ENCODE results near the gene TAMALIN. TPM values are rescaled to one million over a fixed set of nuclear protein-coding genes. Genes with fewer than 3 reads are reported as not detected.

Gene TAMALIN
- total and polyA plus RNA-seq, 2 donors from 2014 or later = 22.3 to 52.3 TPM

DNA sequence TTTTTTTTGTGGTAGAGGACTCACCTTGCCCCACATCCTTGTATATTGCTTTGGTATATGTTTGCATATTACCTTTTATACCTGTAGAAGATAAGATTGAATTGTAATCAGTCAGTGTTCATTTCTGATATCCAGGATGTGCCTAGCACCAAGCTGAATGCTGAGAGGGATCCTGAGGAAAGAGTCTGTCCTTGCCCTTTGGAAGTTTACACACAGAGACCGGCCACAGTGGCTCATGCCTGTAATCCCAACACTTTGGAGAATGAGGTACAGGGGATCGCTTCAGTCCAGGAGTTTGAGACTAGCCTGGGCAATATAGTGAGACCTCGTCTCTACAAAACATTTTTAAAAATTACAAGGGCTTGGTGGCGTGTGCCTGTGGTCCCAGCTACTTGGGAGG, 46.8 kb upstream of the TAMALIN start:
- no peak overlapping the region for H3K9ac ChIP-seq (ENCODE audit: low read length in 3 of 3)
- peaks cover 0 to 6% (median 2%) of the 10 kb centered on the region in 3 donors for H3K36me3 ChIP-seq (ENCODE audit: control insufficient read depth in 2 of 3, insufficient read depth in 3 of 3, low read length in 3 of 3)
- TF ChIP-seq, protein P1, sequence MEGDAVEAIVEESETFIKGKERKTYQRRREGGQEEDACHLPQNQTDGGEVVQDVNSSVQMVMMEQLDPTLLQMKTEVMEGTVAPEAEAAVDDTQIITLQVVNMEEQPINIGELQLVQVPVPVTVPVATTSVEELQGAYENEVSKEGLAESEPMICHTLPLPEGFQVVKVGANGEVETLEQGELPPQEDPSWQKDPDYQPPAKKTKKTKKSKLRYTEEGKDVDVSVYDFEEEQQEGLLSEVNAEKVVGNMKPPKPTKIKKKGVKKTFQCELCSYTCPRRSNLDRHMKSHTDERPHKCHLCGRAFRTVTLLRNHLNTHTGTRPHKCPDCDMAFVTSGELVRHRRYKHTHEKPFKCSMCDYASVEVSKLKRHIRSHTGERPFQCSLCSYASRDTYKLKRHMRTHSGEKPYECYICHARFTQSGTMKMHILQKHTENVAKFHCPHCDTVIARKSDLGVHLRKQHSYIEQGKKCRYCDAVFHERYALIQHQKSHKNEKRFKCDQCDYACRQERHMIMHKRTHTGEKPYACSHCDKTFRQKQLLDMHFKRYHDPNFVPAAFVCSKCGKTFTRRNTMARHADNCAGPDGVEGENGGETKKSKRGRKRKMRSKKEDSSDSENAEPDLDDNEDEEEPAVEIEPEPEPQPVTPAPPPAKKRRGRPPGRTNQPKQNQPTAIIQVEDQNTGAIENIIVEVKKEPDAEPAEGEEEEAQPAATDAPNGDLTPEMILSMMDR (IDR thresholded peaks at IDR 0.05; ENCODE audit: borderline replicate concordance, extremely low read depth, insufficient read depth) = no peak
- H3K4me1 ChIP-seq (ENCODE audit: control insufficient read depth in 2 of 3, insufficient read depth in 2 of 3, low read depth in 1 of 3, low read length in 3 of 3) = peaks cover 0 to 45% (median 38%) of the 10 kb centered on the region in 3 donors
- no peak overlapping the region for H3K27ac ChIP-seq (ENCODE audit: low read depth in 2 of 2, low read length in 2 of 2)
- intact Hi-C loops (cut with DNase I) = no loop called here
- FAIRE-seq = no peak
- no peak overlapping the region for H3K4me3 ChIP-seq (ENCODE audit: low read length in 3 of 3)
- H3K27me3 ChIP-seq (ENCODE audit: control insufficient read depth, insufficient read depth, low read length) = no peaks in the 10 kb centered on the region
- no peaks in the 10 kb centered on the region for H3K9me3 ChIP-seq (ENCODE audit: control insufficient read depth in 2 of 3, insufficient read depth in 1 of 3, low read length in 3 of 3)
- DNase-seq = no peak

DNA sequence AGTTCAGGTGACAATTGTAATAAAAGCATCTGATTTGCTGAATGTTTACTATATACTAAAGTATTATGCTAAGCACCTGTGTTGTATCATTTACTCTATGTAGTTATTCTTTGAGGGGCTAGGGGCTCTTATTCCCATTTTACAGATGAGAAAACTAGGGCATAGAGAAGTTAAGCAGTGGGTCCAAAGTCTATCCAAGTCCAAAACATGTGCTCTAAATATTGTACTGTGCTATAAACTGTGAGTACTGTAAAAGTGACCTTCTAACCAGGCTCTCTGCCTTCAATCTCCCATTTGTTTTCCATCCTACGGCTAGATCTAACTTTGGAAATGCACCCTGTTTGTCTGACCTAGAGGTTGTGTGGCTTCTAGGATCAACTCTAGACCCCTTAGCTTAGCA, 46.3 kb upstream of the TAMALIN start:
- DNase-seq (no peak), FAIRE-seq (no peak)
- Histone ChIP-seq H3K27me3 (ENCODE audit: control insufficient read depth, insufficient read depth, low read length) (no peaks in the 10 kb centered on the region), H3K27ac (ENCODE audit: low read depth in 2 of 2, low read length in 2 of 2) (peak overlapping the region in 1 of 2 donors; percentile 12), H3K4me1 (ENCODE audit: control insufficient read depth in 2 of 3, insufficient read depth in 2 of 3, low read depth in 1 of 3, low read length in 3 of 3) (peaks cover 0 to 40% (median 34%) of the 10 kb centered on the region in 3 donors), H3K9me3 (ENCODE audit: control insufficient read depth in 2 of 3, insufficient read depth in 1 of 3, low read length in 3 of 3) (no peaks in the 10 kb centered on the region), H3K36me3 (ENCODE audit: control insufficient read depth in 2 of 3, insufficient read depth in 3 of 3, low read length in 3 of 3) (peaks cover 0 to 6% (median 2%) of the 10 kb centered on the region in 3 donors), H3K9ac (ENCODE audit: low read length in 3 of 3) (no peak overlapping the region), H3K4me3 (ENCODE audit: low read length in 3 of 3) (peak overlapping the region in 1 of 3 donors; percentile 5)
- intact Hi-C loops (cut with DNase I) = no loop called here
- TF ChIP-seq, protein P1 (IDR thresholded peaks at IDR 0.05; ENCODE audit: borderline replicate concordance, extremely low read depth, insufficient read depth) = no peak

DNA sequence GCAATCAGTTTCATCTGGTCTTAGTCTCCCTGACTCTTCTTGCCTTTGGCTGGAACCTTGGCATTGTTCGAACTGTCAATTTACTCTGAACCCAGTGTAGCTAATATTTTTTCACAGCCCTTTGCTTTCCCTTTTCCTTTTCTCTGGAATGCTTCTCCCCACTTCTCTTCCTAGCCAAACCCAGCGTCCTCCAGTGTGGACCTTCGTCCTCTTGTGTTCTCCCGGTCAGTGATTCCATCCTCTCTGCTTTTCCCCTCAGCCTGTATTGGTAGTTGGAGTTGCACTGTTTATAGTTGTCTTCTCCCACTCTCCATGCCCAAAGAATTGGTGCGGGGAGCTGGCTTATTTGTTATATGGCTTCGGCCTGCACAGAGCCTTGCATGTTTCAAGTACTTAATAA, 45.9 kb upstream of the TAMALIN start:
- Histone ChIP-seq H3K4me3 (ENCODE audit: low read length in 3 of 3) (peak overlapping the region in 1 of 3 donors; percentile 5), H3K27ac (ENCODE audit: low read depth in 2 of 2, low read length in 2 of 2) (peak overlapping the region in 1 of 2 donors; percentile 12), H3K27me3 (ENCODE audit: control insufficient read depth, insufficient read depth, low read length) (no peaks in the 10 kb centered on the region), H3K9ac (ENCODE audit: low read length in 3 of 3) (no peak overlapping the region), H3K9me3 (ENCODE audit: control insufficient read depth in 2 of 3, insufficient read depth in 1 of 3, low read length in 3 of 3) (no peaks in the 10 kb centered on the region), H3K36me3 (ENCODE audit: control insufficient read depth in 2 of 3, insufficient read depth in 3 of 3, low read length in 3 of 3) (peaks cover 0 to 6% (median 2%) of the 10 kb centered on the region in 3 donors), H3K4me1 (ENCODE audit: control insufficient read depth in 2 of 3, insufficient read depth in 2 of 3, low read depth in 1 of 3, low read length in 3 of 3) (peaks cover 0 to 36% (median 34%) of the 10 kb centered on the region in 3 donors)
- TF ChIP-seq, protein P1 (IDR thresholded peaks at IDR 0.05; ENCODE audit: borderline replicate concordance, extremely low read depth, insufficient read depth) = no peak
- intact Hi-C loops (cut with DNase I) = no loop called here
- FAIRE-seq (no peak), DNase-seq (no peak)

DNA sequence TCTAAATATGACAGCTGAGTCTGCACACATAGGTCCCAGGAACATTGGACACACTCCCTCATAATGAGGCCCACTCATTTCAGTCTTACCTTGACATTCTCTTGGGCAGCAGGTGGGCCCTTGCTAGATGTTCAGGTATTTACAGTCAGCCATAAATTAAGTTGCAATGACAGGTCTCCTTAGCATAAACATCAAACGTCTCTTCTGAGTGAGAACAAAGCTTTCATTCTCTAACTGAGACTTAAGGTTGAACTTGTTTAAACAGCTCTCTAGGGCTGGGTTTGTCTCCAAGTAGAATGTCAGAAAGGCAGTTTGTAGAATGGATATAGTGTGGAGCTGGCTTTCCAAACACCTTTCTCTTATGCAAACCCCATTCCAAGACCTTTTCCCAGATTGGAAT, 44.9 kb upstream of the TAMALIN start:
- H3K9me3 ChIP-seq (ENCODE audit: control insufficient read depth in 2 of 3, insufficient read depth in 1 of 3, low read length in 3 of 3) = no peaks in the 10 kb centered on the region
- peak in 2 of 5 donors; percentile 70 to 78 for DNase-seq
- peak overlapping the region; percentile 25 to 33 for H3K27ac ChIP-seq (ENCODE audit: low read depth in 2 of 2, low read length in 2 of 2)
- TF ChIP-seq, protein P1 (IDR thresholded peaks at IDR 0.05; ENCODE audit: borderline replicate concordance, extremely low read depth, insufficient read depth) = no peak
- H3K36me3 ChIP-seq (ENCODE audit: control insufficient read depth in 2 of 3, insufficient read depth in 3 of 3, low read length in 3 of 3) = peaks cover 0 to 6% (median 2%) of the 10 kb centered on the region in 3 donors
- H3K9ac ChIP-seq (ENCODE audit: low read length in 3 of 3) = peak overlapping the region in 1 of 3 donors; percentile 16
- H3K27me3 ChIP-seq (ENCODE audit: control insufficient read depth, insufficient read depth, low read length) = no peaks in the 10 kb centered on the region
- no peak for FAIRE-seq
- intact Hi-C loops (cut with DNase I) = no loop called here
- H3K4me3 ChIP-seq (ENCODE audit: low read length in 3 of 3) = peak overlapping the region in 1 of 3 donors; percentile 3
- peaks cover 0 to 34% (median 30%) of the 10 kb centered on the region in 3 donors for H3K4me1 ChIP-seq (ENCODE audit: control insufficient read depth in 2 of 3, insufficient read depth in 2 of 3, low read depth in 1 of 3, low read length in 3 of 3)
